ENCODE results near the gene THSD7A. TPM values are rescaled to one million over a fixed set of nuclear protein-coding genes. Genes with fewer than 3 reads are reported as not detected.

The THSD7A gene
- total RNA-seq, 2 experiments from 2014 or later = not detected

- Mint-ChIP-seq H3K4me1 (ENCODE audit: low read depth) (no peaks in the 10 kb centered on the region), H3K27ac (no peak overlapping the region), H3K27me3 (no peaks in the 10 kb centered on the region), H3K36me3 (ENCODE audit: low read depth) (no peaks in the 10 kb centered on the region), H3K4me3 (no peak overlapping the region), H3K9me3 (no peaks in the 10 kb centered on the region)
- no peak for TF ChIP-seq CTCF (IDR thresholded peaks at IDR 0.05)
- intact Hi-C loops (cut with micrococcal nuclease) = no loop called here
- ATAC-seq (no peak), DNase-seq (no peak)
- CTCF ChIA-PET = no interaction called here
- POLR2A ChIA-PET = no interaction called here
Observed at GRCh38 chr7:11592699-11593098, 239.3 kb downstream of the THSD7A start.

- ATAC-seq (no peak), DNase-seq (no peak)
- H3K36me3 Mint-ChIP-seq (ENCODE audit: low read depth) = no peaks in the 10 kb centered on the region
- POLR2A ChIA-PET = no interaction called here
- H3K4me3 Mint-ChIP-seq = no peak overlapping the region
- intact Hi-C loops (cut with micrococcal nuclease) = no loop called here
- CTCF ChIA-PET = no interaction called here
- H3K4me1 Mint-ChIP-seq (ENCODE audit: low read depth) = no peaks in the 10 kb centered on the region
- no peaks in the 10 kb centered on the region for H3K9me3 Mint-ChIP-seq
- no peak overlapping the region for H3K27ac Mint-ChIP-seq
- no peaks in the 10 kb centered on the region for H3K27me3 Mint-ChIP-seq
- no peak for TF ChIP-seq CTCF (IDR thresholded peaks at IDR 0.05)
Observed at GRCh38 chr7:11591943-11592342, 240.1 kb downstream of the THSD7A start.

- Mint-ChIP-seq H3K27ac (no peak overlapping the region), H3K27me3 (no peaks in the 10 kb centered on the region), H3K4me3 (no peak overlapping the region), H3K9me3 (no peaks in the 10 kb centered on the region), H3K36me3 (ENCODE audit: low read depth) (no peaks in the 10 kb centered on the region), H3K4me1 (ENCODE audit: low read depth) (no peaks in the 10 kb centered on the region)
- ATAC-seq (no peak), DNase-seq (no peak)
- ChIA-PET CTCF (no interaction called here), POLR2A (interaction anchor here (0.6 kb wide), 1 partner anchor 16 kb away, joined by 3 read pairs; no protein-coding TSS in a partner anchor)
- TF ChIP-seq CTCF (IDR thresholded peaks at IDR 0.05) = no peak
- intact Hi-C loops (cut with micrococcal nuclease) = no loop called here
Observed at GRCh38 chr7:11591055-11591633, 240.9 kb downstream of the THSD7A start.

- POLR2A ChIA-PET = no interaction called here
- DNase-seq = no peak
- intact Hi-C loops (cut with micrococcal nuclease) = no loop called here
- Mint-ChIP-seq H3K36me3 (ENCODE audit: low read depth) (no peaks in the 10 kb centered on the region), H3K4me3 (no peak overlapping the region), H3K9me3 (no peaks in the 10 kb centered on the region), H3K27me3 (no peaks in the 10 kb centered on the region), H3K27ac (no peak overlapping the region), H3K4me1 (ENCODE audit: low read depth) (no peaks in the 10 kb centered on the region)
- CTCF ChIA-PET = no interaction called here
- no peak for TF ChIP-seq CTCF (IDR thresholded peaks at IDR 0.05)
- no peak for ATAC-seq
Observed at GRCh38 chr7:11589251-11589650, 242.7 kb downstream of the THSD7A start.

- TF ChIP-seq CTCF (IDR thresholded peaks at IDR 0.05) = no peak
- Mint-ChIP-seq H3K4me1 (ENCODE audit: low read depth) (no peaks in the 10 kb centered on the region), H3K4me3 (no peak overlapping the region), H3K9me3 (no peaks in the 10 kb centered on the region), H3K36me3 (ENCODE audit: low read depth) (no peaks in the 10 kb centered on the region), H3K27ac (no peak overlapping the region), H3K27me3 (no peaks in the 10 kb centered on the region)
- intact Hi-C loops (cut with micrococcal nuclease) = no loop called here
- POLR2A ChIA-PET = no interaction called here
- no peak for ATAC-seq
- DNase-seq = no peak
- CTCF ChIA-PET = no interaction called here
Observed at GRCh38 chr7:11587814-11588213, 244.2 kb downstream of the THSD7A start.

All from activated CD8-positive, alpha-beta T cell treated with anti-CD3 and anti-CD28 coated beads for 36 hours (primary cell).